HT-29 (cell line): ENCODE results near the gene KCTD7. TPM values are rescaled to one million over a fixed set of nuclear protein-coding genes. Genes with fewer than 3 reads are reported as not detected.
"Not testable (repeated sequence)": the region's sequence is repeated elsewhere in the genome, so short reads cannot be mapped to it uniquely, and the experiment has no call there.

ENCODE experiments used
- DNase-seq: peaks from one replicate; pipeline ENCODE4 v3.0.0-alpha.2; 2015; ENCODE audit warnings: low spot score
- total RNA-seq: library from RNA; depleted of rRNA; stranded (reverse); fragments of >200 nt; shearing (Covaris generic); gene quantifications from 2 replicates; pipeline ENCODE4 v1.2.3, GENCODE V29; 2014

KCTD7 gene
- total RNA-seq, 1 experiment from 2014 or later, result 16.3 TPM

- DNase-seq, result not testable (repeated sequence)
These were observed 25.1 kb downstream of the KCTD7 start for GRCh38 chr7:66653719-66654274.

- DNase-seq, result peak; percentile 99
These were observed 25.8 kb downstream of the KCTD7 start for GRCh38 chr7:66654275-66655112.

DNA sequence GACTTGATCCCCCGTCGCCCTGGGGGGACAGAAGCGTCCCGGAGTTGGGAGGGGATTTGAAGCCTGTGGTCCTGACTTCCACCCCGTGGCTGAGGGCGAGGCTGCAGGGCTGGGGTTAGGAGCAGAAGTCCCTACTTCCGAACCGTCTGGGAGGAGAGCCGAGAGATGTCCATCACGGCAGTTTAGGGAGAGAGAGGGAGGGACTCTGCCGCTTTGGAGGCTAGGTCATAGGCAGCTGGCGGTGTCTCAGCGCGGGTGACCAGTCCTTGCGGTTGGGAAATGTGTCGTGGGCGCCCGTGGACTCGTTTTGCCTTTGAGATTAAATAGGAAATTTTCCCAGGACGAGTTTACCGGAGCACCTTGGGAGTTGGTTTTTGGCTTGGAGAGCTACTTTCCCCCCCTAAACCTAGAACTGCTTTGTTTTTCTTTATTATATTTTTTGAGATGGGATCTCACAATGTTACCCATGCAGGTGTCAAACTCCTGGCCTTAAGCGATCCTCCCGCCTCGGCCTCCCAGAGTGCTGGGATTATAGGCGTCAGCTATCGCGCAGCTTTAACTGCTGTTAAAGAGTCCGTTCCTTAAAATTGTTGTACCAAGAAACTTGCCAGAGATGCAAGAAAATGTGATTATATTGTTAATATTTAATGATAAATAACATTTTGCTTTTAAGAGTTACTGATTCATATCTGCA, 26.6 kb downstream of the KCTD7 start:
- peak; percentile 55 for DNase-seq

DNA sequence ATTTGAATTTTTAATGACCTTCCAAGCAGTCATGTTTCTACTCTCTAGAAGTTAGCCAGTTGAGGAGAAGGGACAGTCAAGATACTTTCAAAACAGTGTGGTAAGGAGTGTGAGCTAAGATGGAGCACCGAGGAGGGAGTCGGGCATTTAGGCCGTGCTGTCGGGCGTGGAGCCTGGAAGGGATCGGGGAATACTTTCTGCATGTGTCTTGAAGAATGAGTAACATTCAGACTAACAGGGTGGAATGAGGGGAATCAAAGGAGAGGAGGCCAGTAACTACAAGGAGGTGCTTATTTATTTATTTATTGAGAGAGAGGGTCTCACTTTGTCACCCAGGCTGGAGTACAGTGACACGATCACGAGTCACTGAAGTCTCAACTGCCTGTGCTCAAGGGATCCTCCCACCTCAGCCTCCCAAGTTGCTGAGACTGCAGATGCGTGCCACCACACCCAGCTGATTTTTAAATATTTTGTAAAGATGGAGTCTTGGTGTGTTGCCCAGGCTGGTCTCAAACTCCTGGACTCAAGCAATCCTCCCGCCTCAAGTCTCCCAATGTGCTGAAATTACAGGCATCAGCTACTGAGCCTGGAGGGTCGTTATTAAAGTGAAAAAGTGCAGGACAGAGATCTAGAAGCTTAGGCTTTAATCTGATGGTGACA, 27.3 kb downstream of the KCTD7 start:
- not testable (repeated sequence) for DNase-seq

- DNase-seq, result no peak
These were observed 29.1 kb downstream of the KCTD7 start for GRCh38 chr7:66657798-66658197.

GRCh38 chr7:66662646-66663264, 34.1 kb downstream of the KCTD7 start:
- DNase-seq, result no peak

GRCh38 chr7:66664590-66665293, 36.1 kb downstream of the KCTD7 start:
- DNase-seq, result no peak

DNA sequence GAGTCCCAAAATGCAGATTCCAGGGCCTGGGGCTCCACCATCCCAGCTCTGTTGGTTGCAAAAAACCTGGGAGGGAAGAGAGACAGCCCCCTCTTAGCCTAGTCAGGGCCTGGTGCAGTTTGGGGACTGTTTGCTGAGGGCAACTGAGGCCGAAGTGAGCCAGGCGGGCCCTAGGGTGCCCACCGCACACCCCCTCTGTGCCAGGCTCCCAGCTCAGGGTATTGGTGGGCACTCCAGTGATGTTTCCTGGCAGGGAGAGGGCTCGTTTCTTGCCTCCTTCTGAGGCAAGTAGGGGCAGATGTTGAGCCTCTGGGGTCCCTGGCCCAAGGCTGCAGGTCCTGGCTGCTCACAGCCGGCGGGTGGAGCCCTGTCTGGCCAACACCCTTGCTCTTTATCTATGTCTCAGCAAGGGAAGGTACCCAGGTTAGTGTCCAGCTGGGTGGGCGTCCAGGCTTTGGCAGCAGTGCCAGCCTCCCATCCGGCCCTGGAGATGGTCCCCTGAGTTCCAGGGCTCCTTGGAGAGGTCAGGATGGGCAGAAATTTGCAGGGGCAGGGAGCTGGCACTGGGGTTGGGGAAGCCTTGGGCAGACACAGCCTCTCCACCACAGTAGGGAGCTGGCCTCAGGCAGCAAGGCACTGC, 37.8 kb downstream of the KCTD7 start:
- no peak for DNase-seq

DNA sequence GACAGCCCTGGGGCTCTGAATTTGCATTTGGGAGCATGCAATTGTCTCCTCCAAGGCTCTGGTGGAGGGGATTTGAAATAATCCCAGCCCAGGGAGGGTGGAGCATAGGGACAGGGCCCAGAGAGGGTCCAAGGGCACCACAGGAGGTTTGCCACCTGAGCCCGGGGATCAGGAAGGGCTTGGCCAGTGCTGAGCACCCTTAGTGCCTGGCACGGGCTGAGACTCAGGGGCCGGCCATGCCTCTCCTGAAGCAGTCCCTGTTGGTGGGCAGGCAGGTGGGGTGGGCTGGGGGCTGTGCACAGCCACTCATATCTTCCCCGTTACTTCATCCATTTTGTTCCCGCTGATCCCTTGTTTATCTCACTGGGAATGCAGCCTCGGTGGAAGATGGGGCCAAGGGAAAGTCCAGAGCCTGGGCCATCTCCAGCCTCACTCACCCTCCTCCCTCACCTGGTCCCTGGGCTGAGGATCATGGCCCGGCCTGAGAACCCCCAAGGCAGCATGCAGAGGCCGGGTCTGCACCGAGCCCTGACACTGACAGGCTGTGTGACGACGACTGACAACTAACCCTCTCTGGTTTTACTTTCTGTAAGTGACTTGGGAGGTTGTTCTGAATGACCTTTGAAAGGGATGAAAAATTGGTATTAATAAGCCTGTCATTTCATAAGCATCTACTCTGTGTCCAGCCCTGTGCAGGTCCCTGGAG, 38.5 kb downstream of the KCTD7 start:
- no peak for DNase-seq

- no peak for DNase-seq
These were observed 39.4 kb downstream of the KCTD7 start for GRCh38 chr7:66668112-66668511.

GRCh38 chr7:66668677-66669076, 40.0 kb downstream of the KCTD7 start:
- DNase-seq, result no peak

- DNase-seq, result no peak
These were observed 40.4 kb downstream of the KCTD7 start for GRCh38 chr7:66669088-66669487.

DNA sequence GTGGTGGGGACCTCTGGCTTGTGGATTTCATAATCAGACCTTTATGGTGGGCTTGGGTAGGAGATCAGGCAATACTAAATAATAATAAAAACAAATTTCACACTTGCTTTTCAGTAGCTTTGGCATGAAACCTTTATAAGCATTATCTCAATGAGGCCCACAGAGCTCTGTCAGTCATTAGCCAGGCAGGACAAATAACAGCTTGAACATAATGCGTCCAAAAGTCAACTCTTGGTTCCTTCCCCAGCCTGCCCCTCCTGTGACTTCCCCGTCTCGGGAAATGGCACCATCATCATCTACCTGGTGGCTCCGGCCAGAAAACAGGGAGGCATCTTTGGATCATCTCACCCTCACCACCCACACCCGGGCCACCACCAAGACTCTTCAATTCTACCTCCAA, 40.8 kb downstream of the KCTD7 start:
- DNase-seq, result no peak

DNA sequence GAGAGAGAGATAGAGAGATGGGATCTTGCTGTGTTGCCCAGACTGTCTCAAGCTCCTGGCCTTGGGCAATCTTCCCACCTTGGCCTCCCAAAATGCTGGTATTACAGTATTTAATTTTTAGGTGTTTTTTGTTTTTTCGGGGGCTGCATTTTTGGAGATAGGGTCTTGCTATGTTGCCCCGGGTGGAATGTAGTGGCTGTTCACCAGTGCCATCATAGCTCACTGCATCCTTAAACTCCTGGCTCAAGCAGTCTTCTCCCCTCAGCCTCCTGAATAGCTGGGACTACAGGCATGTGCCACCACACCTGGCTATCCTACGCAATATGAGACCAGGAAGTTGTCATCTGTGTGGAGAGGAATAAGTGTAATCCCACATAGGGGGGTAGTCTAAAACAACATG, 42.4 kb downstream of the KCTD7 start:
- DNase-seq, result no peak

DNA sequence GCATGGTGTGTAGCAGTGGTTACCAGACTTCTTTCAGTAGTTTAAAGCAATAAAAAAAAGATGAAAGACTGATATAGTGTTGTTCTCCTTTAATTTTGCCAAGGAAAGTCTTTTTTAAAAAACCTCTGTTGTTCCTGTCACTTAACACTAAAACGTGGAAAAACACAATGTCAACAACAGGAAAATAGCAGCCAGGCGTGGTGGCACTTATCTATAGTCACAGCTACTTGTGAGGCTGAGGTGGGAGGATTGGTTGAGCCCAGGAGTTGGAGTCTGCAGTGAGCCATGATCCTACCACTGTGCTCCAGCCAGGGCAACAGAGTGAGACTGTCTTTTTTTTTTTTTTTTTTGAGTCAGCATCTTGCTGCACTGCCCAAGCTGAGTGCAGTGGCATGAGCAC, 42.8 kb downstream of the KCTD7 start:
- not testable (repeated sequence) for DNase-seq

DNA sequence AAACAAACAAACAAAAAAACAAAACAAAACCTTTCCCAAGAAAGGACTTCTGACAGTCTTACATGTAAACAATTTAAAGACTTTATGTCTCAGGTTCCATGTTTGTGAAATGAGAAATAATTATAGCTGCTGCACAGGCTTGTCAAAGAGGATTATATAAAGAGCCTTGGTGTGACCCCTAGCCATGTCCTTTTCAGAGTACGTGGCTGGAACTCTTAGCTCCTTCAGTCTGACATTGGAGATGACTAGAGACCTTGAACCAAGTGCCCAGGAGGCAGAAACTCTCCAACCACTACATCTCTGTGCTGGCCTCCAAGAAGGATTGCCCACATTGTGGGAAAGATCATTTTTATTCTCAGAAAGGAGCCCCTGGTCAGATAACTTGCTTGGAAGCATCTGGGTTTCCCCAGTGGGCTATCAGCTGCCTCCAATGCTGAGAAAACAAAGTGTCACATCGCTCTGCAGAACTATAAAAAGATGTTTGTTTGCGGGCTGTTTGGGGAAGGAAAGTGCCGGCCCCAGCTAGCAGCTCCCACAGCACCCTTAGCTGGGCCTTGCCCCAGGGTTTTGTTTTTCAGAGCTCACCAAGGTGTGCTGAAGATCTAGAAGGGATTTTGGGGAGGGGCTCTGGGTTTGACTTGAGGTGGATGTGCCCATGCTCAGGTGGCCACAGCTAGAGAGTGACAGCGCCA, 43.9 kb downstream of the KCTD7 start:
- not testable (repeated sequence) for DNase-seq

GRCh38 chr7:66673124-66673640, 44.5 kb downstream of the KCTD7 start:
- not testable (repeated sequence) for DNase-seq

GRCh38 chr7:66679633-66680244, 51.1 kb downstream of the KCTD7 start:
- DNase-seq, result no peak
